Peyer's patch (tissue), 4 donors: Measurements from ENCODE around the gene LLPH.

Experiments
- POLR2A ChIP-seq, 2 donors: fragments of 450-650 bp; IDR thresholded peaks; one replicate each; pipeline ENCODE4 v1.5.1; 2017; ENCODE audit warnings: antibody characterized with exemption in 2 of 2, mild to moderate bottlenecking in 2 of 2, moderate library complexity in 2 of 2
- TF ChIP-seq, protein P1 (sequence below), 6 experiments: fragments of 450-650 bp in 4 of 6; fragments of 200-600 bp in 2 of 6; sonication (generic) in 1 of 6; IDR thresholded peaks; one replicate each; pipeline ENCODE4 v1.5.1; 2017 to 2019; ENCODE audit warnings: antibody characterized with exemption in 6 of 6, mild to moderate bottlenecking in 3 of 6, moderate library complexity in 1 of 6

GRCh38 chr12:66113471-66113870 lies 17.1 kb downstream of the LLPH start:
- no peak for TF ChIP-seq POLR2A (IDR thresholded peaks at IDR 0.05)
- TF ChIP-seq, protein P1, sequence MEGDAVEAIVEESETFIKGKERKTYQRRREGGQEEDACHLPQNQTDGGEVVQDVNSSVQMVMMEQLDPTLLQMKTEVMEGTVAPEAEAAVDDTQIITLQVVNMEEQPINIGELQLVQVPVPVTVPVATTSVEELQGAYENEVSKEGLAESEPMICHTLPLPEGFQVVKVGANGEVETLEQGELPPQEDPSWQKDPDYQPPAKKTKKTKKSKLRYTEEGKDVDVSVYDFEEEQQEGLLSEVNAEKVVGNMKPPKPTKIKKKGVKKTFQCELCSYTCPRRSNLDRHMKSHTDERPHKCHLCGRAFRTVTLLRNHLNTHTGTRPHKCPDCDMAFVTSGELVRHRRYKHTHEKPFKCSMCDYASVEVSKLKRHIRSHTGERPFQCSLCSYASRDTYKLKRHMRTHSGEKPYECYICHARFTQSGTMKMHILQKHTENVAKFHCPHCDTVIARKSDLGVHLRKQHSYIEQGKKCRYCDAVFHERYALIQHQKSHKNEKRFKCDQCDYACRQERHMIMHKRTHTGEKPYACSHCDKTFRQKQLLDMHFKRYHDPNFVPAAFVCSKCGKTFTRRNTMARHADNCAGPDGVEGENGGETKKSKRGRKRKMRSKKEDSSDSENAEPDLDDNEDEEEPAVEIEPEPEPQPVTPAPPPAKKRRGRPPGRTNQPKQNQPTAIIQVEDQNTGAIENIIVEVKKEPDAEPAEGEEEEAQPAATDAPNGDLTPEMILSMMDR (IDR thresholded peaks at IDR 0.05), result no peak
